ENCODE data around the gene SLC47A1. TPM values are rescaled to one million over a fixed set of nuclear protein-coding genes. Genes with fewer than 3 reads are reported as not detected.
"Not testable (repeated sequence)": the region's sequence is repeated elsewhere in the genome, so short reads cannot be mapped to it uniquely, and the experiment has no call there.

The SLC47A1 gene, protein sequence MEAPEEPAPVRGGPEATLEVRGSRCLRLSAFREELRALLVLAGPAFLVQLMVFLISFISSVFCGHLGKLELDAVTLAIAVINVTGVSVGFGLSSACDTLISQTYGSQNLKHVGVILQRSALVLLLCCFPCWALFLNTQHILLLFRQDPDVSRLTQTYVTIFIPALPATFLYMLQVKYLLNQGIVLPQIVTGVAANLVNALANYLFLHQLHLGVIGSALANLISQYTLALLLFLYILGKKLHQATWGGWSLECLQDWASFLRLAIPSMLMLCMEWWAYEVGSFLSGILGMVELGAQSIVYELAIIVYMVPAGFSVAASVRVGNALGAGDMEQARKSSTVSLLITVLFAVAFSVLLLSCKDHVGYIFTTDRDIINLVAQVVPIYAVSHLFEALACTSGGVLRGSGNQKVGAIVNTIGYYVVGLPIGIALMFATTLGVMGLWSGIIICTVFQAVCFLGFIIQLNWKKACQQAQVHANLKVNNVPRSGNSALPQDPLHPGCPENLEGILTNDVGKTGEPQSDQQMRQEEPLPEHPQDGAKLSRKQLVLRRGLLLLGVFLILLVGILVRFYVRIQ
- total RNA-seq = 1 to 10 TPM in 1 of 2 donors, under 1 TPM in 1; 0.52 to 1.2 TPM
- long read RNA-seq = 0 reads

DNA sequence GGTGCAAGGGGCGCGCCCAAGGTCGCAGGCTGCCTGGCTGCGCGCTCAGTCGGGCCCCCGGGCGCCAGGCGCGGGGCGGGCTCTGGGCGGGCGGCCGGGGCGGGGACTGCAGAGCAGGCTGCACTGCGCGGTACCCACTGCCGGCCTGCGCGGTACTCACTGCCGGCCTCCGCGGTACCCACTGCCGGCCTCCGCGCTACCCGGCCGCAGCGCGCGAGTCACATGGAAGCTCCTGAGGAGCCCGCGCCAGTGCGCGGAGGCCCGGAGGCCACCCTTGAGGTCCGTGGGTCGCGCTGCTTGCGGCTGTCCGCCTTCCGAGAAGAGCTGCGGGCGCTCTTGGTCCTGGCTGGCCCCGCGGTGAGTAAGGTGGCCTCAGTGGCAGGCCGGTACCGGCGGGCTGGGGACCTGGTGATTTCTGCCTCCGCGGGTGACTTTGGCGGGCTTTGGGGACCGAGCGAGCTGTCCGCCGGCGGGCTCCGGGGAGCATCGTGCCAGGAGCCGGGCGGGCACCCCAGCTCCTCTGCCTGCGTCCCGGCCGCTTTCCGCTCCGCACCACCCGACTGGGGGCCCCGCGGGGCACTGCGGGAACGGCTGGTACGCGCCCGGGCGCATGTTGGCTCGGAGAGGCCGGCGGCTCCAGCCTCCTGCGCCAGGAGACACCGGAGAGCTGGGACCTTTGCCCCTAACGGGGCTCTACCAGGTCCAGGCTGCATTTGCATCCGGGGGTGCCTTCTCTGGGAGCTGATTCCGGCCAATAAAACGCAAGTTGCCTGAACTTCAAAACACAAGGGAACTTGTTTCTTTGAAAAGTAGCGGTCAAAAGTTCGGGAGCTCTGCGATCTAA is at the start of gene SLC47A1:
Gene SLC47A1, plus strand, starts transcription at position 137 of the 844 bp plus-strand sequence. Its CDS starts 86 bp downstream, at position 223.
- intact Hi-C loops (cut with DNase I, micrococcal nuclease) = no loop called here
- DNase-seq = peak in 1 of 2 donors; percentile 20
- ATAC-seq = peak; percentile 67

DNA sequence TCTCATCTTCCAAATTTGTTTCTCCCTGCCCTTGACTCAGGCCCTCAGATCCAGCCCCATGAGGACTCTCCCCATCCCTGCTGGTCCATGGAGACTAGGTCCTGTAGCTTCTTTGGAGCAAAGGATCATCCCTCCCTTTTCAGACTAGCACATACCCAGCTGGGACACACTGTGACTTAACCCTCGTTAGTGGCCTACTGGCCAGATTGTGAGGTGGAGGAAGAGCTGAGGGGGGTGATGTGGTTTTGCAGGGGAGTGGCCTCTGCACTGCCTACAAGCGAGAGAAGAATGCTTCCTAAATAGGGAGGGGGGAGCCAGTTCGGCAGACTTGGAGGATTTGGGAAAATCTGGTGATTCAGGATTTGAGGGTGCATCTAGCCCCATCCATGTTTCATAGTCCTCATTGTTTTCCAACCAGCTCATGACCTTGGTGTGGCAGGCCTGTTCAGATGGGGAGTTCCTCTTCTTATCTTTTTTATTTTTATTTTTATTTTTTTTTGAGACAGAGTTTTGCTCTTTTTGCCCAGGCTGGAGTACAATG is 47.8 kb upstream of the SLC47A1 start:
- ATAC-seq = no peak
- intact Hi-C loops (cut with DNase I, micrococcal nuclease) = no loop called here
- no peak for DNase-seq

DNA sequence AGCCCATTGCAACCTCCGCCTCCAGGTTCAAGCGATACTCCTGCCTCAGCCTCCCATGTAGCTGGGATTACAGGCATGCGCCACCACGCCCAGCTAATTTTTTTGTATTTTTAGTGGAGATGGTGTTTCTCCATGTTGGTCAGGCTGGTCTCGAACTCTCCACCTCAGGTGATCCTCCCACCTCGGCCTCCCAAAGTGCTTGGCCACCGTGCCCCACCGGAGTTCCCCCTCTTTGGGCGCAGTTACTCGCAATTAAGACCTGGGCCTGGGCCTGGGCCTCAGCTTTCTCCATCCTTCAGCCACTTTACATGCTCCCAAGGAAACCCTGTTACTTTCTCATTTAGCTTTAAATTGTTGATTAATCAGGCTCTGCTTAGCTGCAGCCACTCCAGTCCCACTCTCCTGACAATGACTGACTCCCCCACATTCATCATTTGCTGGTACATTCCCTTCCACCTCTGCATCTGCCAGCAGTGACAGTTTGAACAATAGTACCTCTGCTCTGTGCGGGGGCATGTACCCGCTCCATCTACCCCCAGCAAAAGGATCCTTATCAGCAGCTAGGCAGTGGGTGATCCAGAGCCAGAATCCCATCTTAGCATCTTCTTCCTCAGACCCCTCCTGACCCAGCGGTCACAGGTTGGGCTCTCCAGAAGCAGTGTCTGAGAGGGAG is 47.2 kb upstream of the SLC47A1 start:
- intact Hi-C loops (cut with DNase I, micrococcal nuclease) = no loop called here
- DNase-seq = no peak
- no peak for ATAC-seq

DNA sequence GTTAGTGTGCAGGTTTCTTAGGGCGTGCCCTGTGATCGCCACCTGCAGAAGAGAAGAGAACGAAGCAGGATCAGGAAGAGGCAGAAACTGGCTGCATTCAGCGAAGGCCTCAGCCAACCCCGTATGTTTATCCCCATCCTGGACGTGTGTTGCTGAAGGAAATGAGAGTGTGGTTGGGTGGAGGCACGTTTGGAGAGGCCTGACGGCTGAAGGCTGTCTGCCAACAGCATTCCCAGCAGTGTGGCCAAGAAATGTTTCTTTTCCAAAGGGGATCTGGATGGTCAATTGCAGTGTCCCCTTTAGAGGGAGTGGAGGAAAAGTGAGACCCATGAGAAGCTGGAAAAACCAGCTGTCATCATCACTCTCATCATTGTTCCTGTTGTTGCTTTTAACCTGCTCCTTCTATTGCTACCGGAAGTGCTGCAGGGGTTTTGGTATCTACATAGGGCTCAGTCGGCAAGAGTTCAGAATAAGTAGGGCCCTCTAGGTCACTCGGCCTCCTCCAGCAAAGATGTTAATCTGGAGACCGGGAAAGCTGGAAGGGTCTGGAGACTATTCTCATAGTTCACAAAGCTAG is 46.5 kb upstream of the SLC47A1 start:
- intact Hi-C loops (cut with DNase I, micrococcal nuclease) = no loop called here
- DNase-seq = no peak
- ATAC-seq = no peak

DNA sequence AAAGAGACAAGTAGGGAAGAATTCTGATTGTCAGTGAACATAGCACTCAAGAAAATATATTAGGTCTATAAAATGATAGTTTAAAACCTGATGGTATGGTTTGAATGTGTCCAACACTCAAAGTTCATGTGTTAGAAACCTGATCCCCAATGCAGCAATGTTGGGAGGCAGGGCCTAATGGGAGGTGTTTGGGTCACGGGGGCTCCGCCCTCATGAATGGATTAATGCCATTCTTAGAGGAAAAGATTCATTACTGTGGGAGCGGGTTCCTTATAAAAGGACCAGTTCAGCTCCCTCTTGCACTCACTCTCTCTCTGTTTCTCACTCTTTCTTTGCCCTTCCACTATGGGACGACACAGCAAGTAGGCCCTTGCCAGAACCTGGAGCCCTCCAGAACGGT is 41.5 kb upstream of the SLC47A1 start:
- no peak for ATAC-seq
- intact Hi-C loops (cut with DNase I, micrococcal nuclease) = no loop called here

DNA sequence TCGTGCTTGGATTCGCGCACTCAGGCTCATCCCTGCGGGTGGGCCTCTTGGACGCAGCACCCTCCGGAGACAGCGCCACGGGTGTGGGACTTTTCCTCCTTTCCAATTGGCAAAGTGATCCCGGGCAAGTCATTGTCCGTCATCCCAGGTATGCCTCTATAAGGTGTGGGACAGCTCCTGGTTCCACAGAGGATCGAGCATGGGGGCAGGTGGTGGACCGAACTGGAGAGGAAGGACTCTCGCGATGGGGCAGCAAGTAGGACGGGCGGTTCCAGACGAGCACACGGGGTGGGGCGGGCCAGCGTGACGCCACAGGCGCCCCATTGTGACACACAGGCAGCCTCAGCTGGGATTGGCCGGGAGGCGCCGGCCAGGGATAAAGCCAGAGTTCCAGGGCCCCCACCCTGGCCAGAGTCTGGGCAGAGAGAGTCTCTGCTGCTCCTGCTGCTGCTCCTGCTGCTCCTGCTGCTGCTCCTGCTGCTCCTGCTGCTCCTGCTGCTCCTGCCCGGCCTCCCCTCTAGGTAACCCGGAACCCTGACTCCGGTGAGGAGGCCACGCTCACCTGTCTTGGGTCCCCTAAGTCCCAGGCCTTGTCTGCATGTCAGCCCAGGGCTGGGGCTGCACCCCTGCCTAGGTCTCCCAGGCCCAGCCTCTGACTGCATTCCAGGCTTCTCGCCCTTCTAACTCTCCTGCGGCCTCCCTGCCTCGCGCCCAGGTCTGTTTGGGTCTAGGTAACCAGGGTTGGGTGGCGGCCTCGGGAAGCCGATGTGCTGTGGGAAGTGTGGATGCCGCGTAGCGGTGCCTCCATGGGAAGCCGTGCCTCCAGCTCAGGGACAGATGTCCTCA is 38.5 kb upstream of the SLC47A1 start:
- intact Hi-C loops (cut with DNase I, micrococcal nuclease) = no loop called here
- DNase-seq (no peak), ATAC-seq (no peak)

More for the DNA sequence above, 41.5 kb upstream of the SLC47A1 start:
- DNase-seq = no peak

DNA sequence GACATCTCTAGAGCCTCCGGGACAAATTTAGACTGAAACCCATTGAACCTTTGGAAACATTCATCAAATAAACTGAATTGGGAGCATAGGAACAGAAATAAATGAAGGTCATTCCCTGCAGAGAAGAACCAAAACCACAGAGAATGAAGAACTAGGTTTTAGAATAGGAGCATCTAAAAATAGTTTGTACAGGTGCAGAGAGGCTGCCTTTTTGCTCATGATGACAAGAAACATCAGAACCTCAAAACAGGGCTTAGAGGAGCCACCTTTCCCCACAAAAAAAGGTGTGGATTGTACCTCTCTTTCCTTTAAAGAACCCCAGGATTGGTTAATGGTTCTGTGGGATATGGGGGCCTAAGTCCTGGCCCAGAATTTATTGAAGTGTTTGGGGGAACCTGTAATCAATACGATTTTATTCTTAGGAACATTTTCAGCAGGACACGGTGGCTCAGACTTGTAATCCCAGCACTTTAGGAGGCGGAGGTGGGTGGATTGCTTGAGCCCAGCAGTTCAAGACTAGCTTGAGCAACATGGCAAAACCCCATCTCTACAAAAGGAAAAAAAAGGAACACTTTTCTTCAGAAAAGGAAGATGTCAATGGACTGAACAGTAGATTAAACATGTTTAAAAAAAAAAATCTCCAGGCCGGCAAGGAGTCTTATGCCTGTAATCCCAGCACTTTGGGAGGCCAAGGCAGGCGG is 37.7 kb upstream of the SLC47A1 start:
- intact Hi-C loops (cut with DNase I, micrococcal nuclease) = no loop called here
- DNase-seq (no peak), ATAC-seq (no peak)

DNA sequence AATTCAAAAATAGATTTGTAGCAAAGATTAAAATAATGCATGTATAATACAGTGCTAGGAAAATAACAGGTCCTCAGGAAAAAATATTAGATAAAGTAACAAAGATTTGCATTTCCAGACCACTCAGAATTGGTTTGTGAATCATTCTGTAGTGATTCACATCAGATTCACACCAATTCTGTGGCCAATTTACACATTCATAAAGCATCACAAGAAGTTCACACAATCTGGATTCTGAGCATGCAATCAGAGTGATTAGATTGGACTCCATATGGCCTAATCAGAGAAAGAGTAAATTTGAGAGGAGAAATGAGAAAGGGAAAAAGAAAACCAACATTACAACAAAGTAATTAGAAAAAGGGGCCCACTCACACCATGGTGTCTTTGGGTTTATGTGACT is 36.0 kb upstream of the SLC47A1 start:
- intact Hi-C loops (cut with DNase I, micrococcal nuclease) = no loop called here
- ATAC-seq = no peak
- DNase-seq = no peak

DNA sequence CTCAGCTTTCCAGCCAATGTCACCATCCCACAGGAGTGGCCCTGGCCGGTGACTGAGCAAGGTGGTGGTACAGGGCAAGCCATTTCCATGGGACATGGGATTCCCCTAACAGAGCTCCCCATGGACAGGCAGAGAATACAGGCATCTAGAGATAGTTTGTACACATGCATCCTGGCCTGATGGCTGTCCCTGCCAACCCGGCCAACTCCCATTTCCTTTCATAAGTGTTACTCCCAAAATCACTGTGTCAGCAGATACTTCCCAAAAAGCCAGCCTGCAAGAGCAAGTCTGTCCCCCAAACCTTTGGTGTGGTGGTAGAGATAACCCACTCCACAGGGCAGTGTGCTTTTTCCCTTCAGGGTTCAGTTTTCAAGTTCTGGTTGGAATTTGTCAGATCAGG is 32.4 kb upstream of the SLC47A1 start:
- intact Hi-C loops (cut with DNase I, micrococcal nuclease) = no loop called here
- DNase-seq = no peak
- ATAC-seq = no peak

DNA sequence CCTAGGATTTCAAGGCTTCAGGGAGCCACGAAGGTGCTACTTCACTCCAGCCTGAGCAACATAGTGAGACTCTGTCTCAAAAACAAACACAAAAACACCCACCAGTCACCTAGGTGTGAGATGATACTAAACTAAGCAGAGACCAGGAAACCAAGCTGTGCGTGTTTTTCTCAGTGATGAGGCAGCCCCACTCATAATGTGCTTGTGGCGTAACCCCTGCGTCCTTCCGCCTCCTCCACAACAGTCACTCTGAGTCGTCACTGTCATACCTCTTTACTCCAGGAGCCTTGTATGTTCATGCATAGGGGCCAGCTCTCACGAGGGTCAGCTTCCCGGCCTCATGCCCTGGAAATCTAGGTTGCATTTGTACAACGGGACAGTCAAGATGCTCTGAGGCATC is 31.1 kb upstream of the SLC47A1 start:
- DNase-seq (no peak), ATAC-seq (no peak)
- intact Hi-C loops (cut with DNase I, micrococcal nuclease) = no loop called here

DNA sequence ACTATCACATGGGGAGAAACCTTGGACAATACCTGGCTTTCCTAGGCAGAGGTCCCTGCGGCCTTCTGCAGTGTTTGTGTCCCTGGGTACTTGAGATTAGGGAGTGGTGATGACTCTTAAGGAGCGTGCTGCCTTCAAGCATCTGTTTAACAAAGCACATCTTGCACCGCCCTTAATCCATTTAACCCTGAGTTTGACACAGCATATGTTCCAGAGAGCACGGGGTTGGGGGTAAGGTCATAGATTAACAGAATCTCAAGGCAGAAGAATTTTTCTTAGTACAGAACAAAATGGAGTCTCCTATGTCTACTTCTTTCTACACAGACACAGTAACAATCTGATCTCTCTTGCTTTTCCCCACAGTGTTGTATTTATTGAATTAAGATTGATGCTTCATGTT is 28.1 kb upstream of the SLC47A1 start:
- ATAC-seq; intact Hi-C loops (cut with DNase I, micrococcal nuclease); DNase-seq: not testable (repeated sequence)

DNA sequence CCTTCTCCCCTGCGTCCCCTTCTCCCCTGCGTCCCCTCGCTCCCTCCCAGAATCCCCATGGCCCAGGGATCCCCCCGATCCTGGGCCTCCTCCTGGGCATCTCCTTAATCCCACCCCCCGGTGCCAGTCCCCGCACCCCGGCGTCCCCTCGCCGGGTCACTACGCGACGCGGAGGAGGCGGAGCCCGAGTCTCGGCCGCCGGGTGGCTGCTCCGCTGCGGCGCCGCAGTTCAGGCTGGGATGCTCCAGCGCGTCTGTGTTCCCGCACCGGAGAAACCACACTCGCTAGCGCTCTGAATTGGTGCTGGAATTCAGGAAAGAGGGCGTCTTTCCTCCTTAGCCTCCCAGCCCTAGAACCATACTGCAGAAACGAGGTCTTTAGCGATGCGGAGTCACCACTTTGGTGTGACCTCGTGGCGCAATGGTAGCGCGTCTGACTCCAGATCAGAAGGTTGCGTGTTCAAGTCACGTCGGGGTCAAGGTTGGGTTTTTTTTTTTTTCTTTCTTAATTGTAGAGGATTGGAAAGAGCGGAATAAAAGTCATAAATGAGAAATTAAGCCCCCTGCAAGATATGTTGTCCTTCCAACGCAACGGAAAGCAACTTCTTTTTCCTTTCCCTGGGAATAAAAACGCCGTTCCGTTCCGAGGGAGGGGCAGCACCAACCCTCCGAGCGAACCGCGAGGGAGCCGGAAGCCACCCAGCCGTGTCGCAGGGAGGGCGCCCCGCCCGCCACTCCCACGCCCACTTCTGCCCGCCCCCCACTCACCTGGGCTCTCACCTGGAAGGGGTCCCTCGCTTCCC is 25.7 kb upstream of the SLC47A1 start:
- intact Hi-C loops (cut with DNase I, micrococcal nuclease) = no loop called here
- ATAC-seq = peak; percentile 90
- DNase-seq = peak; percentile 81 to 84

DNA sequence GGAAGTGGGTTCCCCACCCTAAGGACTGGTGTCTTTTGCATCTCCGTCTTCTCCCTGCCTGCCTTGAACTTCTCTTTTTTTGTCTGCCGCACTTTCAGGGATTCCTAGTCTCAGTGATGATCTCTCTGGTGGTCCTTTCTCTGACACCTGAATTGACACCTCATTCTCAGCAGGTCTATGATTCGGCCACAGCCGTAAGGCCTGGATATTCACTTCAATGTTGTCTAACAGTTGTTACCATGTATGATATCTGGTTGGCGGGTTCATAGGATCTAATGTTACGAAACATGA is 25.1 kb upstream of the SLC47A1 start:
- DNase-seq (no peak), ATAC-seq (no peak)
- intact Hi-C loops (cut with DNase I, micrococcal nuclease) = no loop called here

DNA sequence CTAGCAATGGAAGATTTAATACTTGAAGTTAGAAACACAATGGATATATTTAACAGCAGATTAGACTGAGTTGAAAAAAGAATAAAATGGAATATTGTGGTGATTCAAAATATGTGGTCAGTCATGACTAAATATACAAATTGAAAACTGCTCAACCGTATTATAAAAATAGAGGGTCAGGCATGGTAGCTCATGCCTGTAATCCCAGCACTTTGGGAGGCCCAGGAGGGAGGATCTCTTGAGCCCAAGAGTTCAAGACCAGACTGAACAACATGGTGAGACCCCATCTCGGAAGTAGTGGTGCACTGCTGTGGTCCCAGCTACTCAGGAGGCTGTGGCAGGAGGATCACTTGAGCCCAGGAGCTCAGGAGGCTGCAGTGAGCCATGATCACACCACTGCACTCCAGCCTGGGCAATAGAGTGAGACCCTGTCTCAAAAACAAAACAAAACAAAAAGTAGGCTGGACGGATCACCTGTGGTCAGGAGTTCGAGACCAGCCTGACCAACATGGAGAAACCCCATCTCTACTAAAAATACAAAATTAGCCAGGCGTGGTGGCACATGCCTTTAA is 24.3 kb upstream of the SLC47A1 start:
- ATAC-seq; DNase-seq; intact Hi-C loops (cut with DNase I, micrococcal nuclease): not testable (repeated sequence)

DNA sequence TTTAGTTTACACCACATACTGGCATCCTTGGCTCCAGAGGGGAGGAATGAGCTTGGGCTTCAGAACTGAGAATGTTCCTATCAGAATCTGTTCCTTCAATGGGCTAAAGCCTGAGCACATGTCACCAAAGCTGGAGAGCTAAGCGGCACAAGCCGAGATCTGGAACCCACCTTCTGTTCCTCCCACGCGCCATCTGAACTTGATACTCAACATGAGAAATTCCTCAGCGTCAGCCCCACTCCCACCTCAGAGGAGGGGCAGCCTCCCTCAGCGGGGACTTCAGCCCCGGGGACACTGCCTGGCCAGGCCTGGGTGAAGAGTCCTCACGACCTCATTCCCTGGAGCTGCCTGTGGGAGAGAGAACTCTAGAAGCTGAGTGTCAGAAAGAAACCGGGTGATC is 22.8 kb upstream of the SLC47A1 start:
- intact Hi-C loops (cut with DNase I, micrococcal nuclease) = loop anchor here (5.0 to 10.0 kb wide), 3 partner anchors 136 to 256 kb away; partner anchors contain the start of gene ALDH3A2 (in 1 of the 2)
- no peak for ATAC-seq
- no peak for DNase-seq

Data from left colon (tissue), 2 donors.